ENCODE results near the gene ALKBH7.

- TF ChIP-seq CTCF (IDR thresholded peaks at IDR 0.05) (no peak), POLR2A (IDR thresholded peaks at IDR 0.05) (peak in 1 of 2 donors; percentile 77)
These were observed 51.8 kb downstream of the ALKBH7 start, which contains the start of gene KHSRP for GRCh38 chr19:6424195-6424938.
